ENCODE data around the gene HIVEP2.

GRCh38 chr6:142744836-142745235 is 200.1 kb downstream of the HIVEP2 start:
- no peak for TF ChIP-seq CTCF (IDR thresholded peaks at IDR 0.05)
- TF ChIP-seq POLR2A (IDR thresholded peaks at IDR 0.05): no peak
- no peak for TF ChIP-seq POLR2AphosphoS5 (IDR thresholded peaks at IDR 0.05)

All from stomach (tissue), 4 donors.